Liver (tissue), 9 donors: ENCODE data around the gene ABLIM3. TPM values are rescaled to one million over a fixed set of nuclear protein-coding genes. Genes with fewer than 3 reads are reported as not detected.

Source experiments
- DNase-seq: peaks from one replicate; pipeline ENCODE4 v3.0.0-alpha.2; 2017; ENCODE audit warnings: low spot score
- H3K27ac ChIP-seq, 2 donors: one replicate each; pipeline ENCODE4 v1.7.0; 2013; ENCODE audit warnings: inconsistent platforms in 2 of 2, low read length in 2 of 2, control low read depth in 1 of 2, low read depth in 1 of 2, mild to moderate bottlenecking in 1 of 2
- H3K27me3 ChIP-seq, 4 donors: one replicate each; pipeline versions ENCODE4 v1.6.1 to v1.7.0; 2013; ENCODE audit warnings: low read length in 3 of 4, inconsistent platforms in 1 of 4, mild to moderate bottlenecking in 1 of 4, moderate library complexity in 1 of 4; ENCODE audit not compliant: control insufficient read depth in 4 of 4, insufficient read depth in 4 of 4
- H3K36me3 ChIP-seq, 4 donors: one replicate each; pipeline versions ENCODE4 v1.6.1 to v1.7.0; 2013; ENCODE audit warnings: low read length in 3 of 4, mild to moderate bottlenecking in 3 of 4, low read depth in 1 of 4, moderate library complexity in 1 of 4; ENCODE audit not compliant: control insufficient read depth in 4 of 4, insufficient read depth in 3 of 4
- H3K4me1 ChIP-seq, 4 donors: one replicate each; pipeline versions ENCODE4 v1.6.1 to v1.7.0; 2013; ENCODE audit warnings: low read length in 3 of 4, mild to moderate bottlenecking in 3 of 4, moderate library complexity in 1 of 4; ENCODE audit not compliant: control insufficient read depth in 4 of 4, insufficient read depth in 4 of 4
- H3K4me3 ChIP-seq, 3 donors: one replicate each; pipeline versions ENCODE4 v1.6.1 to v1.7.0; 2013; ENCODE audit warnings: low read length in 3 of 3, control low read depth in 1 of 3, low read depth in 1 of 3, mild to moderate bottlenecking in 1 of 3
- H3K9ac ChIP-seq, 2 donors: one replicate each; pipeline ENCODE4 v1.7.0; 2013; ENCODE audit warnings: low read length in 2 of 2, mild to moderate bottlenecking in 2 of 2, moderate library complexity in 2 of 2, control low read depth in 1 of 2, low read depth in 1 of 2
- H3K9me3 ChIP-seq, 4 donors: one replicate each; pipeline versions ENCODE4 v1.6.1 to v1.7.0; 2013; ENCODE audit warnings: low read length in 3 of 4; ENCODE audit not compliant: control insufficient read depth in 4 of 4
- ATF3 ChIP-seq: IDR thresholded peaks from 2 replicates; pipeline ENCODE4 v1.6.1; 2016; ENCODE audit warnings: antibody characterized with exemption
- CTCF ChIP-seq: fragments of 150-350 bp; IDR thresholded peaks from 2 replicates; pipeline ENCODE4 v1.5.1; 2017; ENCODE audit warnings: improper control_type of control experiment, low read depth, low read length; ENCODE audit not compliant: missing input control
- EGR1 ChIP-seq, 2 donors: IDR thresholded peaks; 2 replicates each; pipeline ENCODE4 v1.6.1; 2016 to 2018; ENCODE audit warnings: antibody characterized with exemption in 2 of 2, low read depth in 2 of 2
- FOXA1 ChIP-seq: IDR thresholded peaks from 2 replicates; pipeline ENCODE4 v1.6.1; 2016; ENCODE audit warnings: antibody characterized with exemption
- FOXA2 ChIP-seq: IDR thresholded peaks from 2 replicates; pipeline ENCODE4 v1.6.1; 2016; ENCODE audit warnings: antibody characterized with exemption
- GABPA ChIP-seq, 2 donors: IDR thresholded peaks in 1 of 2; conservative IDR thresholded peaks in 1 of 2; 2 replicates each; pipeline ENCODE4 v1.6.1; 2016; ENCODE audit warnings: antibody characterized with exemption in 2 of 2, mild to moderate bottlenecking in 1 of 2, moderate library complexity in 1 of 2
- HNF4A ChIP-seq, 2 donors: conservative IDR thresholded peaks; 2 replicates each; pipeline ENCODE4 v1.6.1; 2016; ENCODE audit warnings: antibody characterized with exemption in 2 of 2, mild to moderate bottlenecking in 2 of 2
- HNF4G ChIP-seq: IDR thresholded peaks from 2 replicates; pipeline ENCODE4 v1.6.1; 2016; ENCODE audit warnings: antibody characterized with exemption
- JUND ChIP-seq, 2 donors: IDR thresholded peaks; 2 replicates each; pipeline ENCODE4 v1.6.1; 2016; ENCODE audit warnings: antibody characterized with exemption in 2 of 2
- MAX ChIP-seq: IDR thresholded peaks from 2 replicates; pipeline ENCODE4 v1.6.1; 2016; ENCODE audit warnings: antibody characterized with exemption
- NR2F2 ChIP-seq: IDR thresholded peaks from 2 replicates; pipeline ENCODE4 v1.6.1; 2016; ENCODE audit warnings: antibody characterized with exemption
- RAD21 ChIP-seq, 2 donors: IDR thresholded peaks; 2 replicates each; pipeline ENCODE4 v1.6.1; 2016; ENCODE audit warnings: antibody characterized with exemption in 2 of 2, mild to moderate bottlenecking in 2 of 2
- REST ChIP-seq: IDR thresholded peaks from 2 replicates; pipeline ENCODE4 v1.6.1; 2016; ENCODE audit warnings: antibody characterized with exemption, mild to moderate bottlenecking
- RXRA ChIP-seq, 2 donors: IDR thresholded peaks; 2 replicates each; pipeline ENCODE4 v1.6.1; 2017 to 2018; ENCODE audit warnings: antibody characterized with exemption in 2 of 2, mild to moderate bottlenecking in 1 of 2
- SP1 ChIP-seq: IDR thresholded peaks from 2 replicates; pipeline ENCODE4 v1.6.1; 2018; ENCODE audit warnings: antibody characterized with exemption, mild to moderate bottlenecking
- TAF1 ChIP-seq: conservative IDR thresholded peaks from 2 replicates; pipeline ENCODE4 v1.6.1; 2016; ENCODE audit warnings: antibody characterized with exemption, mild to moderate bottlenecking
- YY1 ChIP-seq: IDR thresholded peaks from 2 replicates; pipeline ENCODE4 v1.6.1; 2016; ENCODE audit warnings: antibody characterized with exemption, mild to moderate bottlenecking
- ZBTB33 ChIP-seq: IDR thresholded peaks from 2 replicates; pipeline ENCODE4 v1.6.1; 2016; ENCODE audit warnings: antibody characterized with exemption
- WGBS: extraction: QIAGEN DNeasy Blood & Tissue Kit; methylation state at CpG from one replicate; pipeline ENCODE4 v1.1.7; 2013; 5-methylcytosine and 5-hydroxymethylcytosine counted together
- polyA plus RNA-seq, 2 donors: library from polyadenylated mRNA; stranded (reverse) in 1 of 2; unstranded in 1 of 2; fragments of 200-250 nt in 1 of 2; fragments of >200 nt in 1 of 2; fragmentation: Nextera tagmentation in 1 of 2; extraction: Ambion mirVana in 1 of 2; gene quantifications; one replicate each; pipeline versions ENCODE4 v1.2.1 to v1.2.3, GENCODE V29; 2013 to 2015
- total RNA-seq, 2 donors: library from RNA; depleted of rRNA; stranded (reverse); fragments of >200 nt; gene quantifications; one replicate each; pipeline ENCODE4 v1.2.3, GENCODE V29; 2014
- donor health status: healthy.
- donor health status: healthy.
- donor health status: healthy.
- donor health status: healthy.
- donor health status: healthy.

ABLIM3 gene
- total and polyA plus RNA-seq, 4 donors, result 6.8 to 131 (median 43.1) TPM

- WGBS, result 94% methylated on average over 3 of the region's 3 CpGs
- no peak overlapping the region for H3K4me3 ChIP-seq
- TF ChIP-seq JUND (IDR thresholded peaks at IDR 0.05) (no peak), CTCF (no peak), REST (no peak), GABPA (IDR thresholded peaks at IDR 0.05 in 1 of 2, conservative IDR thresholded peaks at IDR 0.05 in 1 of 2) (no peak), TAF1 (no peak), SP1 (no peak), RAD21 (IDR thresholded peaks at IDR 0.05) (no peak), FOXA1 (no peak), MAX (no peak), YY1 (no peak), ZBTB33 (no peak), FOXA2 (no peak), ATF3 (no peak), HNF4A (conservative IDR thresholded peaks at IDR 0.05) (no peak), RXRA (IDR thresholded peaks at IDR 0.05) (no peak), NR2F2 (no peak), EGR1 (IDR thresholded peaks at IDR 0.05; ENCODE audit: low read depth in 2 of 2) (no peak), HNF4G (no peak)
- DNase-seq, result no peak
- no peaks in the 10 kb centered on the region for H3K4me1 ChIP-seq
- H3K9ac ChIP-seq, result no peak overlapping the region
- peaks cover 26 to 85% (median 59%) of the 10 kb centered on the region in 4 donors for H3K36me3 ChIP-seq
- H3K27ac ChIP-seq, result no peak overlapping the region
- H3K9me3 ChIP-seq, result no peaks in the 10 kb centered on the region
- no peaks in the 10 kb centered on the region for H3K27me3 ChIP-seq
These were observed 101.0 kb downstream of the ABLIM3 start for GRCh38 chr5:149242339-149242738.
